Psoas muscle (tissue), 8 donors: ENCODE measurements around the gene PLEKHM3. TPM values are rescaled to one million over a fixed set of nuclear protein-coding genes. Genes with fewer than 3 reads are reported as not detected.

ENCODE experiments used
- ATAC-seq, 4 donors: fragments of 200-7000 bp; cut with Tn5 transposase; one replicate each; pipeline ENCODE4 v1.9.1; 2020; ENCODE audit warnings: moderate library complexity in 3 of 4, mild to moderate bottlenecking in 2 of 4
- DNase-seq, 2 donors: peaks; one replicate each; pipeline ENCODE4 v3.0.0-alpha.2; 2020
- H3K27ac ChIP-seq: fragments of 200-600 bp; one replicate; pipeline ENCODE4 v1.8.0; 2022
- H3K27me3 ChIP-seq, 3 donors: fragments of 200-600 bp in 1 of 3; one replicate each; pipeline versions ENCODE4 v1.6.1 to v1.8.0; 2013 to 2022; ENCODE audit warnings: low read length in 2 of 3, mild to moderate bottlenecking in 2 of 3, moderate library complexity in 1 of 3; ENCODE audit not compliant: insufficient read depth in 3 of 3
- H3K36me3 ChIP-seq, 2 donors: fragments of 200-600 bp in 1 of 2; one replicate each; pipeline versions ENCODE4 v1.6.1 to v1.8.0; 2013 to 2022; ENCODE audit warnings: low read depth in 1 of 2, mild to moderate bottlenecking in 1 of 2, moderate library complexity in 1 of 2; ENCODE audit not compliant: insufficient read depth in 1 of 2
- H3K4me1 ChIP-seq: fragments of 200-600 bp; one replicate; pipeline ENCODE4 v1.8.0; 2022
- H3K4me3 ChIP-seq: fragments of 200-600 bp; one replicate; pipeline ENCODE4 v1.8.0; 2022; ENCODE audit warnings: mild to moderate bottlenecking
- H3K9me3 ChIP-seq: fragments of 200-600 bp; one replicate; pipeline ENCODE4 v1.8.0; 2022
- WGBS, 3 donors: extraction: QIAGEN DNeasy Blood & Tissue Kit; methylation state at CpG; one replicate each; pipeline versions ENCODE4 v1.1.6 to v1.1.7; 2013; 5-methylcytosine and 5-hydroxymethylcytosine counted together
- intact Hi-C, 2 donors: fragments of 100-400 bp; cut with DNase I; formaldehyde crosslinking; loops; one replicate each; pipeline versions ENCODE4 v1.11.0 to v1.14.2; 2022
- polyA plus RNA-seq, 3 donors: library from polyadenylated mRNA; stranded (reverse); fragments of 200-250 nt; gene quantifications; one replicate each; pipeline ENCODE4 v1.2.3, GENCODE V29; 2013
- total RNA-seq, 4 donors: library from RNA; stranded (reverse); fragmentation: NEBNext Ultra II Directional in 2 of 4; extraction: Animal tissue kit (Norgen Biotek cat#: 25700) in 2 of 4; gene quantifications; one replicate each; pipeline versions ENCODE4 v1.2.1 to v1.2.4, GENCODE V29; 2021 to 2023
- TF ChIP-seq, protein P1 (sequence below): fragments of 200-600 bp; IDR thresholded peaks from one replicate; pipeline ENCODE4 v1.8.0; 2022; ENCODE audit warnings: antibody characterized with exemption
- donor health status: healthy with polysubstance abuse.
- donor health status: DM: no; HTN: no; CAD: no; lungs with moderate emphysema.
- donor health status: Bipolar disorder and iron deficiency.
- donor health status: healthy.
- donor health status: DM: yes; HTN: yes; CAD: no.
- donor health status: DM: no; HTN: no; CAD: no.
- donor health status: DM: no; HTN: no; CAD: no.
- donor health status: DM: yes; HTN: yes; CAD: no.

PLEKHM3 gene
- total and polyA plus RNA-seq, 7 donors = 1.1 to 5.7 (median 4.0) TPM

DNA sequence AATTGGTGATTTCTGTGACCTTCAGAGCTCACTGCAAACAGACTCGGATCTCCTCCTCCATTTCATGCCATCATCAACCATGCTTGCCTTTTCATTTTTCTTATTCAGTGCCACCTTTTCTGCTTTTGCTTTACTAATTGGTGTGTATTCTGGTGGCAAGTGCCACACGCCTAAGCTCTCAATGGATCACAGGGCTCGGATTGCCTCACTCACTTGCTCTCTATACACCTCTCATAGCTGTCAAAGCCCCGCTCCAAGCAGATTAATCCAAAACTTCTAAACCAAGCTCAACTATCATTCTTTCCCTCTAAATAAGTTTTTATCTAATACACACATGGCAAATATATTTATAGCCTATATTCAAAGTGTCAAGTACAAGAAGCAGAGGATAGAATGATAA lies 86.4 kb downstream of the PLEKHM3 start:
- 93 to 99% (median 95%) methylated on average over 4 of the region's 4 CpGs for WGBS, 3 donors
- intact Hi-C loops = no loop called here
- H3K27ac ChIP-seq = no peak overlapping the region

DNA sequence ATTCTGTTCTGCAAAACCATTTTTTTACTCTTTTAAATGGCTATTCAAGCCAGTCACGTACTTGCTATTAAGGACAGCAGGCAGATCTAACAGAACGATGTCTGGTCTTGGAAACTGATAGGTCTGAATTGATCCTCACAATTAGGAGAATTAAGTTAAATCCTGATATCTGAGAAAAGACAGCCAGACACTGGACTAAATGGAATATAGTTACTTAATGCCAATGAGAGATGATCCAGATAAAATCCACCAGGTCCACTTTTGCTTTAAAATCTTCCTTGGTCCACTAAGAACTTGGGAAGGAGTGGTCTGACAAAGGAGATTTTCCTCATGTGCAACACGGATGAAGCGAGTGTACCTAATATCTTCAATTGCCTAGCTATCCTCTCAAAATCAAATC lies 86.9 kb downstream of the PLEKHM3 start:
- ATAC-seq (no peak), DNase-seq (no peak)
- H3K4me1 ChIP-seq = no peaks in the 10 kb centered on the region
- intact Hi-C loops = no loop called here
- H3K9me3 ChIP-seq = no peaks in the 10 kb centered on the region
- TF ChIP-seq, protein P1, sequence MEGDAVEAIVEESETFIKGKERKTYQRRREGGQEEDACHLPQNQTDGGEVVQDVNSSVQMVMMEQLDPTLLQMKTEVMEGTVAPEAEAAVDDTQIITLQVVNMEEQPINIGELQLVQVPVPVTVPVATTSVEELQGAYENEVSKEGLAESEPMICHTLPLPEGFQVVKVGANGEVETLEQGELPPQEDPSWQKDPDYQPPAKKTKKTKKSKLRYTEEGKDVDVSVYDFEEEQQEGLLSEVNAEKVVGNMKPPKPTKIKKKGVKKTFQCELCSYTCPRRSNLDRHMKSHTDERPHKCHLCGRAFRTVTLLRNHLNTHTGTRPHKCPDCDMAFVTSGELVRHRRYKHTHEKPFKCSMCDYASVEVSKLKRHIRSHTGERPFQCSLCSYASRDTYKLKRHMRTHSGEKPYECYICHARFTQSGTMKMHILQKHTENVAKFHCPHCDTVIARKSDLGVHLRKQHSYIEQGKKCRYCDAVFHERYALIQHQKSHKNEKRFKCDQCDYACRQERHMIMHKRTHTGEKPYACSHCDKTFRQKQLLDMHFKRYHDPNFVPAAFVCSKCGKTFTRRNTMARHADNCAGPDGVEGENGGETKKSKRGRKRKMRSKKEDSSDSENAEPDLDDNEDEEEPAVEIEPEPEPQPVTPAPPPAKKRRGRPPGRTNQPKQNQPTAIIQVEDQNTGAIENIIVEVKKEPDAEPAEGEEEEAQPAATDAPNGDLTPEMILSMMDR = no peak
- no peaks in the 10 kb centered on the region for H3K27me3 ChIP-seq
- H3K36me3 ChIP-seq = no peaks in the 10 kb centered on the region
- 80 to 82% (median 81%) methylated on average over 4 of the region's 4 CpGs for WGBS, 3 donors
- H3K4me3 ChIP-seq = no peak overlapping the region
- no peak overlapping the region for H3K27ac ChIP-seq

More for the DNA sequence above, 86.4 kb downstream of the PLEKHM3 start:
- no peaks in the 10 kb centered on the region for H3K4me1 ChIP-seq
- H3K27me3 ChIP-seq = no peaks in the 10 kb centered on the region
- ATAC-seq = no peak
- no peak overlapping the region for H3K4me3 ChIP-seq
- TF ChIP-seq, protein P1 = no peak
- no peak for DNase-seq
- H3K36me3 ChIP-seq = no peaks in the 10 kb centered on the region
- no peaks in the 10 kb centered on the region for H3K9me3 ChIP-seq

DNA sequence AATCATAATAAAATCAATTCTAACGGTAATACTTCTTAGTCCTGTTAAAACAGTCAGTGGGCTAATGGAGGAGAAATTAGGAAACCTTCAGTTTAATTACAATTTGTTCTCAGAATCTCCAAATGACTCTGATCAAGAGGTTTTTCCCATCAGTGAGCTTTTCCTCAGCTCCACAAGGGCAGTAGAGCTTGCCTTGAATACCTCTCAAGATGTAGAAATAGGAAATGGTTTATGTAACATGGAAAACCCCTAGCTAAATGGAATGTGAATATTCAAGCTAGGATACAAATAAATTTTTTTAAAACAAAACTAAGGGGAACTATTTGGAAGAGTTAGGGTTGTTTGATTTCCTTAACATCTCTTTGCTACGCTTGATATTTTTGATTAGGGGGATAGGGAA lies 87.5 kb downstream of the PLEKHM3 start:
- Histone ChIP-seq H3K4me3 (no peak overlapping the region), H3K27me3 (no peaks in the 10 kb centered on the region), H3K27ac (no peak overlapping the region), H3K9me3 (no peaks in the 10 kb centered on the region), H3K4me1 (no peaks in the 10 kb centered on the region), H3K36me3 (no peaks in the 10 kb centered on the region)
- no peak for DNase-seq
- WGBS, 3 donors = 68 to 75% (median 73%) methylated on average over 2 of the region's 2 CpGs
- ATAC-seq = no peak
- TF ChIP-seq, protein P1 = no peak
- intact Hi-C loops = no loop called here

DNA sequence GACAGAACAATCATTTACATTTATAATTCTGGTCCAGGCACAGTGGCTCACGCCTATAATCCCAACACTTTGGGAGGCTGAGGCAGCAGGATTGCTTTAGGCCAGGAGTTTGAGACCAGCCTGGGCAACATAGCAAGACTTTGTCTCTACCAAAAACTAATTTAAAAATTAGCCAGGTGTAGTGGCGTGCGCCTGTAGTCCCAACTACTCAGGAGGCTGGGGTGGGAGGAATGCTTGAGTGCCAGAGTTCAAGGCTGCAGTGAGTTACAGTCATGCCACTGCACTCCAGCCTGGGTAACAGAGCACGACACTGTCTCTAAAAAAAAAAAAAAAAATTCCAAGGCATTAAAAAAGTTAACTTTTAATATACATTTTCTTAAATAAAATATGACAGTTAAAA lies 88.1 kb downstream of the PLEKHM3 start:
- no peak overlapping the region for H3K4me3 ChIP-seq
- ATAC-seq (no peak), DNase-seq (no peak)
- no peaks in the 10 kb centered on the region for H3K36me3 ChIP-seq
- H3K4me1 ChIP-seq = no peaks in the 10 kb centered on the region
- H3K27ac ChIP-seq = no peak overlapping the region
- no peaks in the 10 kb centered on the region for H3K27me3 ChIP-seq
- no peaks in the 10 kb centered on the region for H3K9me3 ChIP-seq
- 95 to 96% (median 96%) methylated on average over 4 of the region's 4 CpGs for WGBS, 3 donors
- TF ChIP-seq, protein P1 = no peak
- intact Hi-C loops = no loop called here

DNA sequence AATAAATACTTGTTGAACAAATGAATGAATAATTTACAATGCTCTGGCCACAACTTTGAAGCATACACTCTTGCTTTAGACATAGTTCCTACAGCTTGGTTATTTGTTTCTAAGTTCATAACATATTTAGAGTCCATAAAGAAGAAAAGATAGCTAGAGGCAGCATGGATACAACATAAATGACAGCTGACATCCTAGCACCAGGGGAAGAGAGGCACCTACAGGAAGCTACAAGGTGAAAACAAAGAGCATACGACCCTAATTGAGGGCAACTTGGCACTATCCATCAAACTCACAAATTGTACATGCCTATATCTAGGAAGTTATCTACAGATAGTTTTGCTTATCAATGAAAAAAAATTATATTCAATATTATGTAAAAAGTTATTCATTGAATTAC lies 88.9 kb downstream of the PLEKHM3 start:
- H3K4me1 ChIP-seq = no peaks in the 10 kb centered on the region
- DNase-seq (no peak), ATAC-seq (no peak)
- intact Hi-C loops = no loop called here
- no peak overlapping the region for H3K4me3 ChIP-seq
- no peaks in the 10 kb centered on the region for H3K9me3 ChIP-seq
- no peak overlapping the region for H3K27ac ChIP-seq
- H3K27me3 ChIP-seq = no peaks in the 10 kb centered on the region
- no peaks in the 10 kb centered on the region for H3K36me3 ChIP-seq
- TF ChIP-seq, protein P1 = no peak
- WGBS, 3 donors = 73 to 85% (median 76%) methylated on average over 1 of the region's 1 CpG
